Measurements from ENCODE around the gene CREB3L1. TPM values are rescaled to one million over a fixed set of nuclear protein-coding genes. Genes with fewer than 3 reads are reported as not detected.

The CREB3L1 gene
- total RNA-seq, 1 donor from 2014 or later, result 0.43 TPM

DNA sequence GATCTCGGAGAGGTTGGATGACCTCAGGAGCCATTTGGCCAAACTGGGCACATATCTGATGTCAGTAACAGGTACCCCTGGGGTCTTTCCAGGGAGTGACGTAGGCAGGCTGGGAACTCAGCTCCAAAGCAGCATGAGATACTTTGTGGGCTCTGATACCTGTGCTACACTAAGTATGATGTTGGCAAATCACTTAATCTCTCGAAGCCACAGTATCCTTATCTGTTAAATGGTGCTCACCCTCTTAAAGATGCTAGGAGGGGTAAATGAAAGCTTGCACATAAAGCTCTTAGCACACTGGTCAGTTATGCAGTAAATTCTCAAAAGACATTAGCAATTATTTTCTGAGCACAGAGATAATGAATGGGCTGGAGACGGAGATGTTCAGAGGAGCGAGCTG is 52.7 kb downstream of the CREB3L1 start:
- Histone ChIP-seq H3K27me3 (peaks cover 39% of the 10 kb centered on the region), H2AFZ (replicated peaks) (peak overlapping the region; percentile 28), H3K9ac (no peak overlapping the region), H3K4me1 (peaks cover 37% of the 10 kb centered on the region), H3K4me2 (peak overlapping the region; percentile 74), H4K20me1 (ENCODE audit: low read depth) (no peaks in the 10 kb centered on the region), H3K9me3 (ENCODE audit: low read depth) (no peaks in the 10 kb centered on the region), H3K4me3 (peak overlapping the region; percentile 11), H3K79me2 (ENCODE audit: low read depth) (no peaks in the 10 kb centered on the region), H3K36me3 (no peaks in the 10 kb centered on the region), H3K27ac (no peak overlapping the region), H3F3A (ENCODE audit: low read depth) (peaks cover 39% of the 10 kb centered on the region)
- no peaks in the 10 kb centered on the region for H3K36me3 Mint-ChIP-seq
- DNase-seq (ENCODE audit: low spot score), result no peak
- H3K27ac Mint-ChIP-seq, result peak overlapping the region; percentile 98
- TF ChIP-seq EZH2 (IDR thresholded peaks at IDR 0.05), result no peak
- no peak for TF ChIP-seq EZH2phosphoT487 (IDR thresholded peaks at IDR 0.05)
- TF ChIP-seq CTCF (IDR thresholded peaks at IDR 0.05), result no peak
- peak overlapping the region; percentile 71 for H3K4me3 Mint-ChIP-seq
- H3K4me1 Mint-ChIP-seq, result peaks cover 50% of the 10 kb centered on the region
- H3K9me3 Mint-ChIP-seq, result no peaks in the 10 kb centered on the region
- H3K27me3 Mint-ChIP-seq (ENCODE audit: insufficient read depth, low read depth), result peaks cover 20% of the 10 kb centered on the region

GRCh38 chr11:46330563-46331281 is 53.3 kb downstream of the CREB3L1 start:
- no peak for TF ChIP-seq EZH2 (IDR thresholded peaks at IDR 0.05)
- TF ChIP-seq CTCF (IDR thresholded peaks at IDR 0.05), result no peak
- TF ChIP-seq EZH2phosphoT487 (IDR thresholded peaks at IDR 0.05), result no peak
- H3K79me2 ChIP-seq (ENCODE audit: low read depth), result no peaks in the 10 kb centered on the region
- H4K20me1 ChIP-seq (ENCODE audit: low read depth), result no peaks in the 10 kb centered on the region
- peak overlapping the region; percentile 28 for H2AFZ ChIP-seq (replicated peaks)
- peaks cover 45% of the 10 kb centered on the region for H3F3A ChIP-seq (ENCODE audit: low read depth)
- H3K4me2 ChIP-seq, result peak overlapping the region; percentile 74
- H3K9me3 ChIP-seq (ENCODE audit: low read depth), result no peaks in the 10 kb centered on the region
- no peak overlapping the region for H3K27ac ChIP-seq
- Mint-ChIP-seq H3K9me3 (no peaks in the 10 kb centered on the region), H3K27ac (peak overlapping the region; percentile 98), H3K4me1 (peaks cover 52% of the 10 kb centered on the region), H3K4me3 (peak overlapping the region; percentile 71), H3K27me3 (ENCODE audit: insufficient read depth, low read depth) (peaks cover 20% of the 10 kb centered on the region), H3K36me3 (no peaks in the 10 kb centered on the region)
- H3K36me3 ChIP-seq, result no peaks in the 10 kb centered on the region
- H3K4me3 ChIP-seq, result peak overlapping the region; percentile 11
- H3K9ac ChIP-seq, result no peak overlapping the region
- peaks cover 39% of the 10 kb centered on the region for H3K27me3 ChIP-seq
- DNase-seq (ENCODE audit: low spot score), result peak; percentile 43
- peaks cover 42% of the 10 kb centered on the region for H3K4me1 ChIP-seq

DNA sequence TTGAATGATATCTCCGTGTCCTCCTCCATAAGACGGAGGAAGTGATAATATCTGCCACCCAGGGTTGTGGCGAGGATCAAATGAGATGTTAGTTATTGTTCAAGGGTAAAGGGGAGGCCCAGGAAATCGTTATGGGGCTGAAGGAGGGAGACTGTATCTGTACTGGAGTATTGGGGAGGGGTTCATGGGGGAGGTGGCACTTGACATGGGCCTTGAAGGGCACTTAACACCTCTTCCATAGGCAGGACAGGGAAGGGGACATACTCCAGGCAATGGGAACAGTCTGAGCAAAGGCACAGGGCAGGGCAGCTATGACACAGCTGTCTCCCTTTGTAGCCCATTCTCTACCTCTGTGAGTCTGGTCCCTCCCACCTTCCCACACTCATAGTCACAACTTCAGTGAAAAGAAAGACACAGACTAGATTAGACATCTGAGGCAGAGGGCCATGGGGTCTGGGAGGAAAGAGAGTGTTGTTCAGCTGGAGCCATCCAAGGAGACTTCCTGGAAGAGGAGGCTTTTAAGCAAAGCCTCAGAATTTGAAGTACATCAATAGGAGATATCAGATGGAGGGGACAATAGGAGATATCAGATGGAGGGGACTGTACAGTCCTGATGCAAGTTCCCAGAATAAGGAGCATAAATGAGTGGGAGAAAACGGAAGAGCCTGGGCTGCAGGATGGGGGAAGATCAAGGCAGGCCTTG is 54.0 kb downstream of the CREB3L1 start:
- Histone ChIP-seq H3K4me3 (peak overlapping the region; percentile 11), H3K79me2 (ENCODE audit: low read depth) (no peaks in the 10 kb centered on the region), H2AFZ (replicated peaks) (no peak overlapping the region), H3K27me3 (peaks cover 39% of the 10 kb centered on the region), H3K27ac (no peak overlapping the region), H3K9ac (no peak overlapping the region), H3F3A (ENCODE audit: low read depth) (peaks cover 52% of the 10 kb centered on the region), H4K20me1 (ENCODE audit: low read depth) (no peaks in the 10 kb centered on the region), H3K4me1 (peaks cover 48% of the 10 kb centered on the region), H3K36me3 (no peaks in the 10 kb centered on the region), H3K9me3 (ENCODE audit: low read depth) (no peaks in the 10 kb centered on the region), H3K4me2 (peak overlapping the region; percentile 100)
- peaks cover 58% of the 10 kb centered on the region for H3K4me1 Mint-ChIP-seq
- TF ChIP-seq EZH2 (IDR thresholded peaks at IDR 0.05) (no peak), CTCF (IDR thresholded peaks at IDR 0.05) (no peak), EZH2phosphoT487 (IDR thresholded peaks at IDR 0.05) (no peak)
- no peaks in the 10 kb centered on the region for H3K9me3 Mint-ChIP-seq
- peak overlapping the region; percentile 98 for H3K27ac Mint-ChIP-seq
- peak overlapping the region; percentile 71 for H3K4me3 Mint-ChIP-seq
- no peak for DNase-seq (ENCODE audit: low spot score)
- no peaks in the 10 kb centered on the region for H3K36me3 Mint-ChIP-seq
- H3K27me3 Mint-ChIP-seq (ENCODE audit: insufficient read depth, low read depth), result peaks cover 22% of the 10 kb centered on the region
